GM12864 (cell line): Measurements from ENCODE around the gene SELENOW.
"Not testable (repeated sequence)": the region's sequence is repeated elsewhere in the genome, so short reads cannot be mapped to it uniquely, and the experiment has no call there.

Experiments
- DNase-seq: peaks from one replicate; pipeline ENCODE4 v3.0.0-alpha.2; 2011; ENCODE audit warnings: low read depth
- H3K4me3 ChIP-seq: 2 replicates; pipeline ENCODE4 v1.5.1; 2011; ENCODE audit warnings: mild to moderate bottlenecking, low read depth, low read length, control low read depth
- TF ChIP-seq, protein P1 (sequence below): IDR thresholded peaks from 2 replicates; pipeline ENCODE4 v1.5.1; 2011; ENCODE audit warnings: low read depth, mild to moderate bottlenecking, moderate library complexity, low read length, control low read depth, inconsistent platforms; ENCODE audit errors: missing control alignments

Gene SELENOW

DNA sequence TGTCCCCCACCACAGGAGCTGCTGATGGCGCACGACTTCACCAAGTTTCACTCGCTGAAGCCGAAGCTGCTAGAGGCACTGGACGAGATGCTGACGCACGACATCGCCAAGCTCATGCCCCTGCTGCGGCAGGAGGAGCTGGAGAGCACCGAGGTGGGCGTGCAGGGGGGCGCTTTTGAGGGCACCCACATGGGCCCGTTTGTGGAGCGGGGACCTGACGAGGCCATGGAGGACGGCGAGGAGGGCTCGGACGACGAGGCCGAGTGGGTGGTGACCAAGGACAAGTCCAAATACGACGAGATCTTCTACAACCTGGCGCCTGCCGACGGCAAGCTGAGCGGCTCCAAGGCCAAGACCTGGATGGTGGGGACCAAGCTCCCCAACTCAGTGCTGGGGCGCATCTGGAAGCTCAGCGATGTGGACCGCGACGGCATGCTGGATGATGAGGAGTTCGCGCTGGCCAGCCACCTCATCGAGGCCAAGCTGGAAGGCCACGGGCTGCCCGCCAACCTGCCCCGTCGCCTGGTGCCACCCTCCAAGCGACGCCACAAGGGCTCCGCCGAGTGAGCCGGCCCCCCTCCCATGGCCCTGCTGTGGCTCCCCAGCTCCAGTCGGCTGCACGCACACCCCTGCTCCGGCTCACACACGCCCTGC is 37.5 kb upstream of the SELENOW start:
- DNase-seq, result no peak
- TF ChIP-seq, protein P1, sequence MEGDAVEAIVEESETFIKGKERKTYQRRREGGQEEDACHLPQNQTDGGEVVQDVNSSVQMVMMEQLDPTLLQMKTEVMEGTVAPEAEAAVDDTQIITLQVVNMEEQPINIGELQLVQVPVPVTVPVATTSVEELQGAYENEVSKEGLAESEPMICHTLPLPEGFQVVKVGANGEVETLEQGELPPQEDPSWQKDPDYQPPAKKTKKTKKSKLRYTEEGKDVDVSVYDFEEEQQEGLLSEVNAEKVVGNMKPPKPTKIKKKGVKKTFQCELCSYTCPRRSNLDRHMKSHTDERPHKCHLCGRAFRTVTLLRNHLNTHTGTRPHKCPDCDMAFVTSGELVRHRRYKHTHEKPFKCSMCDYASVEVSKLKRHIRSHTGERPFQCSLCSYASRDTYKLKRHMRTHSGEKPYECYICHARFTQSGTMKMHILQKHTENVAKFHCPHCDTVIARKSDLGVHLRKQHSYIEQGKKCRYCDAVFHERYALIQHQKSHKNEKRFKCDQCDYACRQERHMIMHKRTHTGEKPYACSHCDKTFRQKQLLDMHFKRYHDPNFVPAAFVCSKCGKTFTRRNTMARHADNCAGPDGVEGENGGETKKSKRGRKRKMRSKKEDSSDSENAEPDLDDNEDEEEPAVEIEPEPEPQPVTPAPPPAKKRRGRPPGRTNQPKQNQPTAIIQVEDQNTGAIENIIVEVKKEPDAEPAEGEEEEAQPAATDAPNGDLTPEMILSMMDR, result no peak
- no peak overlapping the region for H3K4me3 ChIP-seq

- H3K4me3 ChIP-seq, result no peak overlapping the region
- TF ChIP-seq, protein P1, result no peak
- DNase-seq, result no peak
Measured at GRCh38 chr19:47741544-47742140, 36.9 kb upstream of the SELENOW start.

DNA sequence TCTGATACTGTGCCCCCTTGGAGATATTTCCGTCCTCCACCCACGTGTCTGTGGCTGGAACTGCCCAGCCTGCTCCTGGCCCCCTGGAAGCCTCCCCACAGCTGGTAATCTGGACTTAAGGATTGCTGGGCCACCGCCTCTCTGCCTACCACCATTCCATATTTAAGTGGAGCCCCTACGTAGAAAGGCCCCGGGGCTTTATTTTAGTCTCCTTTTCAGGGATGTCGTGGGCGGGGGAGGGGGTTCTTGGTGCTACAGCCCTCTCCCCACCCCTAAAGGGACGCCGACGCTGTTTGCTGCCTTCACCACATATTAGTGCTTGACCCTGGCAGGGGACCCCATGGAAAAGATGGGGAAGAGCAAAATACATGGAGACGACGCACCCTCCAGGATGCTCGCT is 35.9 kb upstream of the SELENOW start:
- H3K4me3 ChIP-seq, result no peak overlapping the region
- DNase-seq, result no peak
- TF ChIP-seq, protein P1, result no peak

DNA sequence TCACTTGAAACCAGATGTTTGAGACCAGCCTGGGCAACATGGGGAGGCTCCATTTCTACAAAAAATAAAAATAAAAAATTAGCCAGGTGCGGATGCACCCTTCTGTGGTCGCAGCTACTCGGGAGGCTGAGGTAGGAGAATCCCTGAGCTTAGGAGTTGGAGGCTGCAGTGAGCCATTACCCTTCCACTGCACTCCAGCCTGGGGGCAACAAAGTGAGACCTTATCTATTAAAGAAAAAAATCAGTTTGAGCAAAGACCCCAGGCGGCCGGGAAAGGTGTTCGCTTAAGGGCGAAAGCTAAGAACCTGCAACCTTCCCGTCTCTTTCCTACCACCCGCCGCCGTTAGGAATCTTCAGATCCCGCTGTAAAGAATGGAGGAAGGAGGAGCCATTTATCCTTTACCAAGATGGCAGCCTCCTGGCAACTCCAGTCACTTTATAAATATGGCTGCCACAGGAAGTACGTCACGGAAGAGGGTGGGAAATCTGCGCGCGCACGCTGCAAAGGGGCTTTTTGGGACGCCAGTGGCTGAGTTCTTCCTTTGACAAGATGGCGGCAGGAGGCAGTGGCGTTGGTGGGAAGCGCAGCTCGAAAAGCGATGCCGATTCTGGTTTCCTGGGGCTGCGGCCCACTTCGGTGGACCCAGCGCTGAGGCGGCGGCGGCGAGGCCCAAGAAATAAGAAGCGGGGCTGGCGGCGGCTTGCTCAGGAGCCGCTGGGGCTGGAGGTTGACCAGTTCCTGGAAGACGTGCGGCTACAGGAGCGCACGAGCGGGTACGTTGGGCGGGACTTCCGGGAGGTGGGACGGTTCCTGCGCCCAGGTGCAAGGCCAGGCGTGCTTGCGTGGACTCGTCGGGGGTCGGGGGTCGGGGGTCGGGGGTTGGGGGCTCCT is 33.2 kb upstream of the SELENOW start, which contains the start of gene NOP53:
Gene NOP53, plus strand, starts transcription at position 537 of the 892 bp plus-strand sequence. Its CDS starts 14 bp downstream, at position 551.
- TF ChIP-seq, protein P1, result no peak
- peak within 1 kb of the TSS; percentile 82 for H3K4me3 ChIP-seq
- peak; percentile 94 for DNase-seq

GRCh38 chr19:47746129-47746528 is 32.4 kb upstream of the SELENOW start:
- H3K4me3 ChIP-seq, result peak overlapping the region; percentile 82
- DNase-seq, result not testable (repeated sequence)

- TF ChIP-seq, protein P1, result no peak
- DNase-seq, result peak; percentile 27
- no peak overlapping the region for H3K4me3 ChIP-seq
Measured at GRCh38 chr19:47749326-47749725, 29.2 kb upstream of the SELENOW start.

- TF ChIP-seq, protein P1, result no peak
Measured at GRCh38 chr19:47750752-47751151, 27.8 kb upstream of the SELENOW start.

More at GRCh38 chr19:47750752-47751151, 27.8 kb upstream of the SELENOW start:
- no peak for DNase-seq
- H3K4me3 ChIP-seq, result no peak overlapping the region
